ENCODE measurements around the gene BTBD16. TPM values are rescaled to one million over a fixed set of nuclear protein-coding genes. Genes with fewer than 3 reads are reported as not detected.

BTBD16 gene
- total and polyA plus RNA-seq, 2 of the 13 experiments (the other 11 are each of a cell fraction or from before 2014, with no cell fraction given) = 5.0 to 11.9 TPM

DNA sequence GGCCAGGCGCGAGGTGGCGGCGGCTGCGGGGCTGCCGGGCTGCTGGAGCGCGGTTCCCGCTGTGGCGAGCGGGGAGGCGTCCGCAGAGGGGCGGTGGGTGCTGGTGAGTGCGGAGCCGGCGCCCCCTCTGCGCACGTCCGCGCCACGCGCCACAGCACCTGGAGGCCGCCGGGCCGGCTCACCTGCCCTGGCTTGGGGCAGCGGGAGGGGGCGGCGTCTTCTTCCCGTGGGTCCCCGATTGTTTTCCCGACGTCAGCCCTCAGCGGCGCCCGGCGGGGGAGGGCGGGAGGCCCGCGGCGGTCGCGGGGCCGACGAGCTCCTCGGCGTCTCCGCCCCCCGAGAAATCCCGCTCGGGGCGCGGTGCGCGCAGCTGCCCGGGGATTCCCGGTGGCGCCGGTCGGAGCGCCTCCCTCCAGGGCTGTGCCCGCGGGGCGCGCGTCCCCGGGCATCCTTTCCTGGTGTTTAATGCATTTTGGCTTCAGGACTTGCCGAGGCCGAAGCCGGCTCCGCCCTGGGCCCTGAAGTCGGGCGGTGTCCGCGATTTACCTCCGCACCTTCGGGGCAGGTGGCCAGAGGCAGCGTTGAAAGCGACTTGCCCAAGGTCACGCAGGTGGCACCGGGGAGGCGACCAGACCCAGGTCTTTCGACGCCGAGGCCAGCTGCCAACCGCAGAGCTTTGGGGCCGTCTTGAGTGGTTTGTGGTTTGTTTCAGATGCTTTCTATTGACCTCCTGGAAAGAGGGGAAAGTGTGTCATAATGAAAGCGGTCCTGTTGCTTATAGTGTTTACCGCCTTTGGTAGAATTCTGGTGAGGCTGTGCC, 104.0 kb downstream of the BTBD16 start (continued):
- TF ChIP-seq ZMYM2 (CRISPR knock-in tag; IDR thresholded peaks at IDR 0.05) = no peak
- peak; percentile 68; the same call in 1 of the 2 replicates for TF ChIP-seq KDM2A (CRISPR knock-in tag; IDR thresholded peaks at IDR 0.05; ENCODE audit: borderline replicate concordance, low read depth)
- TF ChIP-seq, protein P1, sequence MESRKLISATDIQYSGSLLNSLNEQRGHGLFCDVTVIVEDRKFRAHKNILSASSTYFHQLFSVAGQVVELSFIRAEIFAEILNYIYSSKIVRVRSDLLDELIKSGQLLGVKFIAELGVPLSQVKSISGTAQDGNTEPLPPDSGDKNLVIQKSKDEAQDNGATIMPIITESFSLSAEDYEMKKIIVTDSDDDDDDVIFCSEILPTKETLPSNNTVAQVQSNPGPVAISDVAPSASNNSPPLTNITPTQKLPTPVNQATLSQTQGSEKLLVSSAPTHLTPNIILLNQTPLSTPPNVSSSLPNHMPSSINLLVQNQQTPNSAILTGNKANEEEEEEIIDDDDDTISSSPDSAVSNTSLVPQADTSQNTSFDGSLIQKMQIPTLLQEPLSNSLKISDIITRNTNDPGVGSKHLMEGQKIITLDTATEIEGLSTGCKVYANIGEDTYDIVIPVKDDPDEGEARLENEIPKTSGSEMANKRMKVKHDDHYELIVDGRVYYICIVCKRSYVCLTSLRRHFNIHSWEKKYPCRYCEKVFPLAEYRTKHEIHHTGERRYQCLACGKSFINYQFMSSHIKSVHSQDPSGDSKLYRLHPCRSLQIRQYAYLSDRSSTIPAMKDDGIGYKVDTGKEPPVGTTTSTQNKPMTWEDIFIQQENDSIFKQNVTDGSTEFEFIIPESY (CRISPR knock-in tag; IDR thresholded peaks at IDR 0.05) = no peak
- 0 out of 2 replicates have a peak, but pooled peaks have one; percentile 15 for TF ChIP-seq BCL6 (CRISPR knock-in tag; IDR thresholded peaks at IDR 0.05)
- TF ChIP-seq PHF8 (CRISPR knock-in tag; IDR thresholded peaks at IDR 0.05) = peak; percentile 45; the same call in 1 of the 2 replicates
- no peak for TF ChIP-seq GZF1 (CRISPR knock-in tag; IDR thresholded peaks at IDR 0.05)
- TF ChIP-seq GFI1 (CRISPR knock-in tag; IDR thresholded peaks at IDR 0.05; ENCODE audit: borderline replicate concordance) = peak; percentile 59; the same call in 1 of the 2 replicates
- TF ChIP-seq SP2 (CRISPR knock-in tag; IDR thresholded peaks at IDR 0.05) = no peak
- TF ChIP-seq, protein P2, sequence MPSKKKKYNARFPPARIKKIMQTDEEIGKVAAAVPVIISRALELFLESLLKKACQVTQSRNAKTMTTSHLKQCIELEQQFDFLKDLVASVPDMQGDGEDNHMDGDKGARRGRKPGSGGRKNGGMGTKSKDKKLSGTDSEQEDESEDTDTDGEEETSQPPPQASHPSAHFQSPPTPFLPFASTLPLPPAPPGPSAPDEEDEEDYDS (CRISPR knock-in tag; IDR thresholded peaks at IDR 0.05) = no peak
- no peak for TF ChIP-seq MYNN (CRISPR knock-in tag; IDR thresholded peaks at IDR 0.05; ENCODE audit: low read depth)
- no peak for TF ChIP-seq ZMAT3 (CRISPR knock-in tag; conservative IDR thresholded peaks at IDR 0.05)
- TF ChIP-seq ZNF788 (CRISPR knock-in tag; IDR thresholded peaks at IDR 0.05; ENCODE audit: borderline replicate concordance) = peak; percentile 56; the same call in 1 of the 2 replicates
- no peak for TF ChIP-seq ZNF614 (CRISPR knock-in tag; IDR thresholded peaks at IDR 0.05; ENCODE audit: borderline replicate concordance)
- TF ChIP-seq SOX6 (IDR thresholded peaks at IDR 0.05) = no peak
- TF ChIP-seq SOX6 (CRISPR knock-in tag; IDR thresholded peaks at IDR 0.05) = no peak
- TF ChIP-seq, protein P3, sequence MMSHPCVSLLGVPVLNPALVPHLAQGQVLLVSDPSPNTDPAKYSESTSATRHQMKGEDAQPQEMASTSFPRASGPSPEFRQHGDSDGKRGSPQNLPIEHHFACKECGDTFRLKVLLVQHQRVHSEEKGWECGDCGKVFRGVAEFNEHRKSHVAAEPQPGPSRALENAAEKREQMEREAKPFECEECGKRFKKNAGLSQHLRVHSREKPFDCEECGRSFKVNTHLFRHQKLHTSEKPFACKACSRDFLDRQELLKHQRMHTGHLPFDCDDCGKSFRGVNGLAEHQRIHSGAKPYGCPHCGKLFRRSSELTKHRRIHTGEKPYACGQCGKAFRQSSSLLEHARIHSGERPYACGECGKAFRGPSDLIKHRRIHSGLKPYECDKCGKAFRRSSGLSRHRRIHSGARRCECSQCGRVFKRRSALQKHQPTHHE (CRISPR knock-in tag; IDR thresholded peaks at IDR 0.05; ENCODE audit: borderline replicate concordance) = no peak
- TF ChIP-seq, protein P4, sequence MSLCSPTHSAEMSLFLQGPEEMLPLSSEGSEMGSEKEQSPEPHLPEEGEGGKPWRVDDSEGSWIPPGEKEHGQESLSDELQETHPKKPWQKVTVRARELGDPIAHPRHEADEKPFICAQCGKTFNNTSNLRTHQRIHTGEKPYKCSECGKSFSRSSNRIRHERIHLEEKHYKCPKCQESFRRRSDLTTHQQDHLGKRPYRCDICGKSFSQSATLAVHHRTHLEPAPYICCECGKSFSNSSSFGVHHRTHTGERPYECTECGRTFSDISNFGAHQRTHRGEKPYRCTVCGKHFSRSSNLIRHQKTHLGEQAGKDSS (CRISPR knock-in tag; IDR thresholded peaks at IDR 0.05; ENCODE audit: borderline replicate concordance, low read depth) = 0 out of 2 replicates have a peak, but pooled peaks have one; percentile 45
- TF ChIP-seq ZNF354B (CRISPR knock-in tag; IDR thresholded peaks at IDR 0.05) = no peak
- no peak for TF ChIP-seq ATM (IDR thresholded peaks at IDR 0.05; ENCODE audit: borderline replicate concordance)
- TF ChIP-seq, protein P5, sequence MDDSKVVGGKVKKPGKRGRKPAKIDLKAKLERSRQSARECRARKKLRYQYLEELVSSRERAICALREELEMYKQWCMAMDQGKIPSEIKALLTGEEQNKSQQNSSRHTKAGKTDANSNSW (CRISPR knock-in tag; IDR thresholded peaks at IDR 0.05; ENCODE audit: borderline replicate concordance) = no peak
- 0 out of 2 replicates have a peak, but pooled peaks have one; percentile 41 for TF ChIP-seq KLF6 (CRISPR knock-in tag; IDR thresholded peaks at IDR 0.05)
- TF ChIP-seq ZNF30 (CRISPR knock-in tag; IDR thresholded peaks at IDR 0.05) = no peak
- TF ChIP-seq ZNF775 (CRISPR knock-in tag; IDR thresholded peaks at IDR 0.05; ENCODE audit: borderline replicate concordance) = no peak
- no peak for TF ChIP-seq ZNF143 (CRISPR knock-in tag; IDR thresholded peaks at IDR 0.05)
- TF ChIP-seq, protein P6, sequence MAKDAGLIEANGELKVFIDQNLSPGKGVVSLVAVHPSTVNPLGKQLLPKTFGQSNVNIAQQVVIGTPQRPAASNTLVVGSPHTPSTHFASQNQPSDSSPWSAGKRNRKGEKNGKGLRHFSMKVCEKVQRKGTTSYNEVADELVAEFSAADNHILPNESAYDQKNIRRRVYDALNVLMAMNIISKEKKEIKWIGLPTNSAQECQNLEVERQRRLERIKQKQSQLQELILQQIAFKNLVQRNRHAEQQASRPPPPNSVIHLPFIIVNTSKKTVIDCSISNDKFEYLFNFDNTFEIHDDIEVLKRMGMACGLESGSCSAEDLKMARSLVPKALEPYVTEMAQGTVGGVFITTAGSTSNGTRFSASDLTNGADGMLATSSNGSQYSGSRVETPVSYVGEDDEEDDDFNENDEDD (CRISPR knock-in tag; IDR thresholded peaks at IDR 0.05; ENCODE audit: borderline replicate concordance) = no peak

Measured in HepG2 (cell line).